Smooth muscle cell (in vitro differentiated cells): Measurements from ENCODE around the gene GPR101. TPM values are rescaled to one million over a fixed set of nuclear protein-coding genes. Genes with fewer than 3 reads are reported as not detected.
"Not testable (repeated sequence)": the region's sequence is repeated elsewhere in the genome, so short reads cannot be mapped to it uniquely, and the experiment has no call there.

Experiments
- DNase-seq: peaks from one replicate; lab custom pipeline; 2025; ENCODE audit not compliant: unreplicated experiment; lab: John Stamatoyannopoulos, UW
- H2AFZ ChIP-seq: fragments of 200-600 bp; sonication (generic); 2 replicates; pipeline ENCODE4 v1.6.0; 2016; ENCODE audit warnings: antibody characterized with exemption, low read depth, mild to moderate bottlenecking
- H3F3A ChIP-seq: fragments of 200-600 bp; sonication (generic); 2 replicates; pipeline ENCODE4 v1.6.0; 2017; ENCODE audit warnings: antibody characterized with exemption, low read depth
- H3K27ac ChIP-seq: fragments of 200-600 bp; sonication (generic); 2 replicates; pipeline ENCODE4 v1.5.1; 2016; ENCODE audit warnings: low read depth, mild to moderate bottlenecking
- H3K27me3 ChIP-seq: fragments of 200-600 bp; sonication (generic); 2 replicates; pipeline ENCODE4 v1.6.1; 2016; ENCODE audit warnings: low read depth, mild to moderate bottlenecking
- H3K36me3 ChIP-seq: fragments of 200-600 bp; sonication (generic); 2 replicates; pipeline ENCODE4 v1.5.1; 2016; ENCODE audit warnings: low read depth
- H3K4me1 ChIP-seq: fragments of 200-600 bp; sonication (generic); 2 replicates; pipeline ENCODE4 v1.5.1; 2016; ENCODE audit warnings: low read depth
- H3K4me2 ChIP-seq: fragments of 200-600 bp; sonication (generic); 2 replicates; pipeline ENCODE4 v1.6.0; 2016; ENCODE audit warnings: mild to moderate bottlenecking
- H3K4me3 ChIP-seq: fragments of 200-600 bp; sonication (generic); 2 replicates; pipeline ENCODE4 v1.5.1; 2016; ENCODE audit warnings: mild to moderate bottlenecking
- H3K79me2 ChIP-seq: fragments of 200-600 bp; sonication (generic); 2 replicates; pipeline ENCODE4 v1.6.0; 2016; ENCODE audit warnings: low read depth, mild to moderate bottlenecking
- H3K9ac ChIP-seq: fragments of 200-600 bp; sonication (generic); 2 replicates; pipeline ENCODE4 v1.6.0; 2016; ENCODE audit warnings: low read depth
- H3K9me3 ChIP-seq: fragments of 200-600 bp; sonication (generic); replicated peaks from 2 replicates; pipeline ENCODE4 v1.5.1; 2016; ENCODE audit warnings: low read depth
- H4K20me1 ChIP-seq: fragments of 200-600 bp; sonication (generic); 2 replicates; pipeline ENCODE4 v1.6.0; 2016; ENCODE audit warnings: low read depth
- WGBS: methylation state at CpG from one replicate; pipeline ENCODE4 v1.1.7; 2016; ENCODE audit warnings: low lambda C conversion rate; 5-methylcytosine and 5-hydroxymethylcytosine counted together
- polyA plus RNA-seq: library from polyadenylated mRNA; unstranded; fragments of >200 nt; fragmentation: Nextera tagmentation; extraction: Ambion mirVana; gene quantifications from 2 replicates; pipeline ENCODE4 v1.2.1, GENCODE V29; 2016
- total RNA-seq: library from RNA; depleted of rRNA; stranded (reverse); fragments of >200 nt; gene quantifications from 2 replicates; pipeline ENCODE4 v1.2.3, GENCODE V29; 2014
- TF ChIP-seq, protein P1 (sequence below): fragments of 200-600 bp; sonication (generic); IDR thresholded peaks from 2 replicates; pipeline ENCODE4 v1.5.1; 2017; ENCODE audit warnings: borderline replicate concordance, mild to moderate bottlenecking, antibody characterized with exemption; ENCODE audit not compliant: insufficient read depth, poor library complexity, severe bottlenecking

Gene GPR101
- total and polyA plus RNA-seq, 2 experiments from 2014 or later: not detected

DNA sequence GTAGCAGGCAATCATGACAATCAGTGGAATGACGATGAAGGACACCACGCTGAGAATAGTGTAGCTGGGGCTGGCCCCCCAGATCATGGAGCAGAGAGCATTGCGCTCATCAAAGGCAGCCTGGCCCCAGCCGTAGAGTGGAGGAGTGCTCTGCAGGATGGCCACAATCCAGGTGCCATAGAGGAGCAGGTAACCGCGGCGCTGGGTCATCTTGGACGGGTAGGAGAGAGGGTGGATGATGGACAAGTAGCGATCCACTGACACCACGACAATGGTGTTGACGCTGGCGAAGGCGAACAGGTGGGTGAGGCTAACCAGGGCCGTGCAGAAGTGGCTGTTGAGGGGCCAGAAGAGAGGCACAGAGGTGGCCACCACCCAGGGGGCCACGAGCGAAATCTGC, 2.8 kb downstream of the GPR101 start:
- Histone ChIP-seq H2AFZ (no peak overlapping the region), H3K9ac (no peak overlapping the region), H3K27ac (no peak overlapping the region), H3K4me1 (no peaks in the 10 kb centered on the region), H4K20me1 (no peaks in the 10 kb centered on the region), H3K4me2 (no peak overlapping the region), H3F3A (no peaks in the 10 kb centered on the region), H3K4me3 (no peak overlapping the region), H3K36me3 (no peaks in the 10 kb centered on the region), H3K9me3 (no peaks in the 10 kb centered on the region), H3K27me3 (peaks cover 64% of the 10 kb centered on the region), H3K79me2 (no peaks in the 10 kb centered on the region)
- TF ChIP-seq, protein P1, sequence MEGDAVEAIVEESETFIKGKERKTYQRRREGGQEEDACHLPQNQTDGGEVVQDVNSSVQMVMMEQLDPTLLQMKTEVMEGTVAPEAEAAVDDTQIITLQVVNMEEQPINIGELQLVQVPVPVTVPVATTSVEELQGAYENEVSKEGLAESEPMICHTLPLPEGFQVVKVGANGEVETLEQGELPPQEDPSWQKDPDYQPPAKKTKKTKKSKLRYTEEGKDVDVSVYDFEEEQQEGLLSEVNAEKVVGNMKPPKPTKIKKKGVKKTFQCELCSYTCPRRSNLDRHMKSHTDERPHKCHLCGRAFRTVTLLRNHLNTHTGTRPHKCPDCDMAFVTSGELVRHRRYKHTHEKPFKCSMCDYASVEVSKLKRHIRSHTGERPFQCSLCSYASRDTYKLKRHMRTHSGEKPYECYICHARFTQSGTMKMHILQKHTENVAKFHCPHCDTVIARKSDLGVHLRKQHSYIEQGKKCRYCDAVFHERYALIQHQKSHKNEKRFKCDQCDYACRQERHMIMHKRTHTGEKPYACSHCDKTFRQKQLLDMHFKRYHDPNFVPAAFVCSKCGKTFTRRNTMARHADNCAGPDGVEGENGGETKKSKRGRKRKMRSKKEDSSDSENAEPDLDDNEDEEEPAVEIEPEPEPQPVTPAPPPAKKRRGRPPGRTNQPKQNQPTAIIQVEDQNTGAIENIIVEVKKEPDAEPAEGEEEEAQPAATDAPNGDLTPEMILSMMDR: no peak
- DNase-seq: no peak
- 57% methylated on average over 16 of the region's 16 CpGs for WGBS

DNA sequence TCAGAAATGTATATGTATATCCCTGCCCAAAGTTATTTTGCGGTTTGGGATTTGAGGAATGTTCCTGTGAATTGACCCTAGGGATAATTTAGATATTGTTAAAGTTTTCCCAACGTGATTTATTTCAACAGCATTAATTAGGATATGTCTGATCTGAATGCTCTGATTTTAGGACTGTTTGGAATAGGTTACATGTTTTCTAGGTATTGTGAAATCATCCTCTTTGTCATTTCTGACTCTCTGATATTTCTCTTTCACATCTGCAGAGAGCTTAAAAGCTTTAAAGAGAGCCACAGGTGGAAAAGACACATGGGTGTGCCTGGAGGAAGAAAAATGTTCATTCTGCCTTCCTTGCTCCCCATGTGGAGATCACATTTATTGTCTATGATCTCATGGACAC, 5.1 kb downstream of the GPR101 start:
- TF ChIP-seq, protein P1: no peak
- Histone ChIP-seq H3K27ac (no peak overlapping the region), H3K4me3 (no peak overlapping the region), H3K9me3 (no peaks in the 10 kb centered on the region), H3K27me3 (peaks cover 42% of the 10 kb centered on the region), H3K9ac (no peak overlapping the region), H3K4me2 (no peak overlapping the region), H3K36me3 (no peaks in the 10 kb centered on the region), H4K20me1 (no peaks in the 10 kb centered on the region), H3K79me2 (no peaks in the 10 kb centered on the region), H3F3A (no peaks in the 10 kb centered on the region), H2AFZ (no peak overlapping the region), H3K4me1 (no peaks in the 10 kb centered on the region)
- no peak for DNase-seq
- 43% methylated on average over 2 of the region's 2 CpGs for WGBS

DNA sequence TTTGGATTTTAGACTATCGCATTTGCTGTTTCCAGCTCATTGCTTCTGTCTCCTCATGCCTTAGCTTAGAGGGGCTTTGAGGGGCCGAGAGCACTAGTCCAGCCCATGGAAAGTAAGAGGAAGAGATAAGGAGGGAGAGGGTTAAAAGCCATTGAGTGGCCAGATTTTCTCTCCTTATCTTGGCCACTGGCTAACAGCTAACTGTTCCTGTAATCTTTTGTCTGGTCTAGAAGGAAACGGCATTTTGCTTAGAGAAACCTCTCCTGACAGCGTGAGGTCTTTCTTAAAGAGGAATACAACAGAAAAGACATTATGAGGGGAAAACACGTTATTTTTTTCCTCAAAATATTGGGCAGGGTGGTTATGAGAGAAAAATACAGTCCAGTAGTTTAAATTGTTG, 7.9 kb downstream of the GPR101 start:
- no peak for DNase-seq
- Histone ChIP-seq H3K36me3 (no peaks in the 10 kb centered on the region), H3K27ac (no peak overlapping the region), H3K4me2 (no peak overlapping the region), H3K4me1 (no peaks in the 10 kb centered on the region), H3K4me3 (no peak overlapping the region), H3K9me3 (no peaks in the 10 kb centered on the region), H2AFZ (no peak overlapping the region), H3K27me3 (peaks cover 15% of the 10 kb centered on the region), H3F3A (no peaks in the 10 kb centered on the region), H3K9ac (no peak overlapping the region), H4K20me1 (no peaks in the 10 kb centered on the region), H3K79me2 (no peaks in the 10 kb centered on the region)
- WGBS: 38% methylated on average over 5 of the region's 5 CpGs
- TF ChIP-seq, protein P1: no peak

DNA sequence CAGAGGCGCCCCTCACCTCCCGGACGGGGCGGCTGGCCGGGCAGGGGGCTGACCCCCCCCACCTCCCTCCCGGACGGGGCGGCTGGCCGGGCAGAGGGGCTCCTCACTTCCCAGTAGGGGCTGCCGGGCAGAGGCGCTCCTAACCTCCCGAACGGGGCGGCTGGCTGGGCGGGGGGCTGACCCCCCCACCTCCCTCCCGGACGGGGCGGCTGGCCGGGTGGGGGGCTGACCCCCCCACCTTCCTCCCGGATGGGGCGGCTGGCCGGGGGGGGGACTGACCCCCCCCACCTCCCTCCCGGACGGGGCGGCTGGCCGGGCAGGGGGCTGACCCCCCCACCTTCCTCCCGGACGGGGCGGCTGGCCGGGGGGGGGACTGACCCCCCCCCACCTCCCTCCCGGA, 33.6 kb downstream of the GPR101 start:
- not testable (repeated sequence) for H3K36me3 ChIP-seq, H3K27ac ChIP-seq, H3K79me2 ChIP-seq, H3K4me2 ChIP-seq, H3F3A ChIP-seq, H3K9me3 ChIP-seq, H2AFZ ChIP-seq, H3K27me3 ChIP-seq, H3K4me3 ChIP-seq, H4K20me1 ChIP-seq, H3K4me1 ChIP-seq, H3K9ac ChIP-seq, DNase-seq
- no CpG with 5 or more reads among the region's 31 CpGs for WGBS
